Measurements from ENCODE around the gene FCHO1.
"Not testable (repeated sequence)": the region's sequence is repeated elsewhere in the genome, so short reads cannot be mapped to it uniquely, and the experiment has no call there.

The FCHO1 gene

GRCh38 chr19:17796013-17796837 is 44.9 kb downstream of the FCHO1 start:
- no peak for DNase-seq

GRCh38 chr19:17796838-17797423 is 45.7 kb downstream of the FCHO1 start:
- DNase-seq: no peak

- DNase-seq: peak; percentile 24
These were observed 46.3 kb downstream of the FCHO1 start for GRCh38 chr19:17797424-17798201.

GRCh38 chr19:17798599-17798998 is 47.3 kb downstream of the FCHO1 start:
- DNase-seq: not testable (repeated sequence)

GRCh38 chr19:17802137-17802858 is 51.0 kb downstream of the FCHO1 start:
- DNase-seq: no peak

GRCh38 chr19:17803264-17803896 is 52.1 kb downstream of the FCHO1 start:
- peak; percentile 70 for DNase-seq

GRCh38 chr19:17805427-17805826 is 54.1 kb downstream of the FCHO1 start:
- no peak for DNase-seq

GRCh38 chr19:17806945-17807344 is 55.7 kb downstream of the FCHO1 start:
- peak; percentile 24 for DNase-seq

- DNase-seq: peak; percentile 53
These were observed 56.5 kb downstream of the FCHO1 start for GRCh38 chr19:17807731-17808316.

- no peak for DNase-seq
These were observed 59.8 kb downstream of the FCHO1 start for GRCh38 chr19:17811103-17811502.

GRCh38 chr19:17811681-17812080 is 60.4 kb downstream of the FCHO1 start:
- no peak for DNase-seq

- DNase-seq: no peak
These were observed 60.8 kb downstream of the FCHO1 start for GRCh38 chr19:17812099-17812498.

GRCh38 chr19:17817668-17818363 is 66.5 kb downstream of the FCHO1 start:
- DNase-seq: no peak

- DNase-seq: no peak
These were observed 69.9 kb downstream of the FCHO1 start, which contains the start of gene INSL3 for GRCh38 chr19:17821190-17821589. TSS of gene INSL3 (minus strand) at chr19:17821519. CDS start at chr19:17821506, 13 bp downstream.

GRCh38 chr19:17824339-17824738 is 73.1 kb downstream of the FCHO1 start:
- DNase-seq: no peak

- DNase-seq: no peak
These were observed 75.3 kb downstream of the FCHO1 start for GRCh38 chr19:17826508-17827056.

GRCh38 chr19:17829855-17830566 is 78.7 kb downstream of the FCHO1 start:
- DNase-seq: no peak

GRCh38 chr19:17830567-17831418 is 79.5 kb downstream of the FCHO1 start:
- DNase-seq: no peak

GRCh38 chr19:17831419-17831888 is 80.2 kb downstream of the FCHO1 start:
- no peak for DNase-seq

All from CD4-positive, alpha-beta T cell treated with Interleukin-17A for 4 hours (primary cell).